SK-N-SH treated with all-trans-retinoic acid at 6 μM for 48 hours (cell line): Measurements from ENCODE around the gene GSG1L.

Experiments used
- ESRRG ChIP-seq: fragments of 250-450 bp; sonication (Bioruptor Pico); IDR thresholded peaks from 2 replicates; pipeline ENCODE4 v1.6.1; 2021; ENCODE audit warnings: mild to moderate bottlenecking
- GLIS3 ChIP-seq: fragments of 250-450 bp; sonication (Bioruptor Pico); IDR thresholded peaks from 2 replicates; pipeline ENCODE4 v1.5.0; 2020; ENCODE audit warnings: mild to moderate bottlenecking, moderate library complexity
- ISL1 ChIP-seq: fragments of 250-450 bp; sonication (Bioruptor Pico); IDR thresholded peaks from 2 replicates; pipeline ENCODE4 v2.1.2; 2022; ENCODE audit warnings: mild to moderate bottlenecking, moderate library complexity
- OSR1 ChIP-seq: fragments of 250-450 bp; sonication (Bioruptor Pico); IDR thresholded peaks from 2 replicates; pipeline ENCODE4 v1.8.0; 2022; ENCODE audit warnings: moderate library complexity, mild to moderate bottlenecking, inconsistent platforms
- PATZ1 ChIP-seq: fragments of 250-450 bp; sonication (Bioruptor Pico); IDR thresholded peaks from 2 replicates; pipeline ENCODE4 v1.8.0; 2020; ENCODE audit warnings: mild to moderate bottlenecking, moderate library complexity, borderline replicate concordance
- PPARA ChIP-seq: fragments of 250-450 bp; sonication (Bioruptor Pico); IDR thresholded peaks from 2 replicates; pipeline ENCODE4 v1.5.0; 2020; ENCODE audit warnings: mild to moderate bottlenecking, borderline replicate concordance
- TCF4 ChIP-seq: fragments of 250-450 bp; sonication (Bioruptor Pico); IDR thresholded peaks from 2 replicates; pipeline ENCODE4 v1.8.0; 2021; ENCODE audit warnings: mild to moderate bottlenecking, moderate library complexity, borderline replicate concordance
- ZFP30 ChIP-seq: fragments of 450-650 bp; formaldehyde crosslinking; IDR thresholded peaks from 2 replicates; pipeline ENCODE4 v1.5.0; 2022; ENCODE audit warnings: mild to moderate bottlenecking, moderate library complexity

- TF ChIP-seq OSR1 (CRISPR knock-in tag) (no peak), ZFP30 (CRISPR knock-in tag) (no peak), ISL1 (CRISPR knock-in tag) (no peak), PATZ1 (CRISPR knock-in tag) (no peak), PPARA (CRISPR knock-in tag) (no peak), ESRRG (CRISPR knock-in tag) (no peak), GLIS3 (CRISPR knock-in tag) (no peak), TCF4 (no peak)
Measured at GRCh38 chr16:27761816-27762215, 301.7 kb downstream of the GSG1L start.
